Adrenal gland (tissue), 5 donors: Measurements from ENCODE around the gene MATN3.

Experiments used
- CTCF ChIP-seq, 6 experiments: fragments of 450-650 bp in 4 of 6; fragments of 200-600 bp in 2 of 6; sonication (generic) in 1 of 6; IDR thresholded peaks; 1 replicate in 5 of 6; 2 replicates in 1 of 6; pipeline versions ENCODE4 v1.5.1 to v1.8.0; 2016 to 2021; ENCODE audit warnings: antibody characterized with exemption in 6 of 6, mild to moderate bottlenecking in 2 of 6, moderate library complexity in 1 of 6
- POLR2A ChIP-seq, 2 donors: fragments of 450-650 bp; IDR thresholded peaks; one replicate each; pipeline ENCODE4 v1.6.1; 2017; ENCODE audit warnings: antibody characterized with exemption in 2 of 2, mild to moderate bottlenecking in 2 of 2, moderate library complexity in 1 of 2
- donor health status: DM: no; HTN: no; CAD: no.

GRCh38 chr2:20049637-20050036 is 37.2 kb upstream of the MATN3 start:
- TF ChIP-seq CTCF (IDR thresholded peaks at IDR 0.05) (no peak), POLR2A (IDR thresholded peaks at IDR 0.05) (no peak)
